A549 treated with Hydrocortisone at 1 μM for 4 hours (cell line): ENCODE measurements around the gene PCBP2. TPM values are rescaled to one million over a fixed set of nuclear protein-coding genes. Genes with fewer than 3 reads are reported as not detected.

Source experiments
- total RNA-seq: library from RNA; stranded (reverse); fragments of 200-300 nt; extraction: Qiagen RNA extraction; gene quantifications from 5 replicates; pipeline ENCODE4 v1.2.3, GENCODE V29; 2022

Gene PCBP2
- total RNA-seq, result 612 to 658 TPM (median 616 TPM) in 5 replicates

DNA sequence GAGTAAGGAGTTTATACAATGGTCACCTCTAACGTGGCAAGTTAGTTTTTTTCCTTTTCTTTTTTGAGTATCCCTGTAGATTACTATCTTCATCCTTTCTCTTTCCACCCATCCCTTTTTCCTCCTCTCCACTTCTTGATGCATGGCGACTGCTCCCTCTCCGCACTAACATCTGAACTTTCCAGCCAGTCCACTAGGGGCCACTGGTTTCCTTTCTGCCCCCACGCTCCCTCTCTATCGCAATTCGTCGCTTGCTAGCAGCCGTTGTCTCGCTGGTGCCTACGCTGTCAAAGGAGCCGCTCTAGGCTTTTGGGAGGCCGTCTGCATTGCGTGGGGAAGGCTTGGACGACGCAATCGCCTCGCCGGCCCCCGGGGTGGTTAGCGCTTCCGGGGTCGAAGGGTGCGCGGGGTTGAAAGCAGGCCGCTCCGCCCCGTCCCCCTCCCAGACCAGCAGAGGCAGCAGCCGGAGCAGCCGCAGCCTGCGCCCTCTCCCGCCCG is at the start of gene PCBP2:
Gene PCBP2 (plus strand): TSS at position 442 of the 498 bp plus-strand sequence. CDS start 2,699 bp downstream, outside the sequence.

DNA sequence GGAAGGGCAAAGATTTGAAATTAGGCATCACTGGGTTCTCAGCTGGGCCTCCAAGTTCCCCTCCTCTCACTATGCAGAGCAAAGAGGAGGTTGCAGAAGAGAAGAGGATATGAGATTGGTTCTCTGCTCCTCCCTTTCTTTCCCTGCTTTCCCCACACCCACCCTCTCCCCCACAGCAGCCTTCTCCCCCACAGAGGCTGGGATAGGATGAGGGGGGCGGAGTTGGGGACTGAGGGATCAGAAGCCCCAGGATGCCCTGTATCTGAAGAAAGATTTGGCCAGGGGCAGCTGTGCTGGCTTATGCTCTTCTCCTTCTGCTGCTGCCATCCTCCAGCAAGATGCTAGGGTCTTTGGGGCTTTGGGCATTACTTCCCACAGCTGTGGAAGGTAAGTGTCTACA is 28.3 kb upstream of the PCBP2 start, which contains the start of gene AMHR2:
Gene AMHR2 (plus strand): TSS at position 259 of the 400 bp plus-strand sequence. CDS start 80 bp downstream, at position 339.

GRCh38 chr12:53441040-53441833 is 10.7 kb upstream of the PCBP2 start, which contains the start of gene PRR13:
Gene PRR13, plus strand, starts transcription at chr12:53441734. Its CDS starts 981 bp downstream, at chr12:53442715.

DNA sequence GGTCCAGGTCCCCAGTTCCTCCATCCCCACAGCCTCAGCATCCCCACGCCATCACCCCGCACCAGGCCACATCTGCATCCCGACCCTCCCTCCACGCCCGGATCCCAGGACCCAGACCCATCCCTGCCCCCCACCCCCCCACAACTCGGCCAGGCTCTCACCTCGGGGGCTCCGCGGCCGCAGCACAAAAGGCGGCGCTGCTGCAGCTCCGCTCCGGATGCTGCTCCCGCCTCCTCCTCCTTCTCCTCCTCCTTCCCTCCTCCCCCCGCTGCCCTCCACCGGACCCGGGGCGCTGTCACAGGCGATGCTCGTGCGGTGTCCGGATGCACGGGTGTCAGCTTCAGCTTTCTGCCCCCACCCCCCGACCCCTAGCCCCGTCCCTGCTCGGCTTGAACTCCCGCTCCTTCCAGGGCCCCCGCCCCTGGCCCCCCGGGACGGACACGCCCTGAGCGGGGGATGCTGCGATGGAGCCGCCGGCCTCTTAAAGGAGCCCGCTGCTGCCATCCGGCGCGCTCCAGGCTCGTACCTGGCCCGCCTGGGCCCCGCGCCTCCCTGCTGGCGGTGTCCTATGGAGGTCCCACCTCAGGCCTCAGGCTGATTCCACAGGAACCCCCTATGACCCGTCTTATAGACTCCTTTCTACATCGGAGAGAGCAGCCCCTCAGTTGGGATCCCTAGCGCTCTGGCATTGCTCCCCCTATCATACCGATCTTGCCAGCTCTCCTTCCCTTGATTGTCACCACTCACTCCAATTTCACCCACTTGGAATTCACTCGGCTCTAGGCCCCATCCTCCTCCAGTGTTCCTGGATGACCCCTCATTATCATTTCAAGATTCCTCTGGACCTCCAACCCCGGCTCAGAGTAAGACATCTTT is 47.6 kb downstream of the PCBP2 start, which contains the start of gene MAP3K12:
Gene MAP3K12 (minus strand): TSS at position 193 of the 876 bp plus-strand sequence. CDS start 12,067 bp downstream, outside the sequence.

GRCh38 chr12:53500776-53501614 is 49.1 kb downstream of the PCBP2 start, which contains the start of gene TARBP2:
Gene TARBP2, plus strand, starts transcription at chr12:53501283. Its CDS starts 126 bp downstream, at chr12:53501409.

GRCh38 chr12:53506881-53507602 is 55.1 kb downstream of the PCBP2 start, which contains the start of gene NPFF:
Gene NPFF, minus strand, starts transcription at chr12:53507484. Its CDS starts 10 bp downstream, at chr12:53507474.

Other genes starting within 250 kb of the PCBP2 start
- gene ITGB7, start 244.9 kb upstream of the PCBP2 start, total RNA-seq, result 0.22 to 0.63 TPM (median 0.54 TPM) in 5 replicates
- 21.3 to 25.1 TPM (median 24.2 TPM) in 5 replicates for gene RARG, start 219.9 kb upstream of the PCBP2 start, total RNA-seq
- gene ESPL1, start 183.8 kb upstream of the PCBP2 start, total RNA-seq, result 17.1 to 22.0 TPM (median 18.8 TPM) in 5 replicates
- 476 to 525 TPM (median 487 TPM) in 5 replicates for gene PFDN5, start 156.6 kb upstream of the PCBP2 start, total RNA-seq
- 67.3 to 96.7 TPM (median 92.1 TPM) in 5 replicates for gene MYG1, start 152.4 kb upstream of the PCBP2 start, total RNA-seq
- 74.0 to 81.7 TPM (median 77.0 TPM) in 5 replicates for gene AAAS, start 130.5 kb upstream of the PCBP2 start, total RNA-seq
- gene SP7, start 115.7 kb upstream of the PCBP2 start, total RNA-seq, result 0.06 TPM in 1 of 5 replicates, not detected in the others
- 17.1 to 25.1 TPM (median 21.0 TPM) in 5 replicates for gene SP1, start 71.9 kb upstream of the PCBP2 start, total RNA-seq
- gene AMHR2, start 28.2 kb upstream of the PCBP2 start, total RNA-seq, result 0.56 to 1.1 TPM (median 0.88 TPM) in 5 replicates
- 252 to 332 TPM (median 319 TPM) in 5 replicates for gene PRR13, start 10.4 kb upstream of the PCBP2 start, total RNA-seq
- gene MAP3K12, start 47.4 kb downstream of the PCBP2 start, total RNA-seq, result 9.9 to 14.1 TPM (median 12.4 TPM) in 5 replicates
- gene TARBP2, start 49.2 kb downstream of the PCBP2 start, total RNA-seq, result 44.9 to 57.8 TPM (median 50.5 TPM) in 5 replicates
- gene NPFF, start 55.4 kb downstream of the PCBP2 start, total RNA-seq, result not detected in 5 replicates
- gene ATF7, start 174.3 kb downstream of the PCBP2 start, total RNA-seq, result 18.8 to 19.8 TPM (median 19.4 TPM) in 5 replicates
- 596 to 714 TPM (median 663 TPM) in 5 replicates for gene ATP5MC2, start 224.0 kb downstream of the PCBP2 start, total RNA-seq